ENCODE results near the gene OSBPL9.

- TF ChIP-seq POLR2A (IDR thresholded peaks at IDR 0.05) = no peak
- no peak for TF ChIP-seq CTCF (IDR thresholded peaks at IDR 0.05 in 4 of 5, conservative IDR thresholded peaks at IDR 0.05 in 1 of 5)
Measured at GRCh38 chr1:51572365-51572764, 44.5 kb upstream of the OSBPL9 start.
